Stimulated activated CD4-positive, alpha-beta T cell treated with anti-CD3 and anti-CD28 coated beads, Interleukin-2, amount 100 ng/mL, for 24 hours (primary cell): Measurements from ENCODE around the gene NINL.

ENCODE experiments used
- DNase-seq, 2 donors: peaks; one replicate each; pipeline ENCODE4 v3.0.0-alpha.2; 2020

Gene NINL

DNA sequence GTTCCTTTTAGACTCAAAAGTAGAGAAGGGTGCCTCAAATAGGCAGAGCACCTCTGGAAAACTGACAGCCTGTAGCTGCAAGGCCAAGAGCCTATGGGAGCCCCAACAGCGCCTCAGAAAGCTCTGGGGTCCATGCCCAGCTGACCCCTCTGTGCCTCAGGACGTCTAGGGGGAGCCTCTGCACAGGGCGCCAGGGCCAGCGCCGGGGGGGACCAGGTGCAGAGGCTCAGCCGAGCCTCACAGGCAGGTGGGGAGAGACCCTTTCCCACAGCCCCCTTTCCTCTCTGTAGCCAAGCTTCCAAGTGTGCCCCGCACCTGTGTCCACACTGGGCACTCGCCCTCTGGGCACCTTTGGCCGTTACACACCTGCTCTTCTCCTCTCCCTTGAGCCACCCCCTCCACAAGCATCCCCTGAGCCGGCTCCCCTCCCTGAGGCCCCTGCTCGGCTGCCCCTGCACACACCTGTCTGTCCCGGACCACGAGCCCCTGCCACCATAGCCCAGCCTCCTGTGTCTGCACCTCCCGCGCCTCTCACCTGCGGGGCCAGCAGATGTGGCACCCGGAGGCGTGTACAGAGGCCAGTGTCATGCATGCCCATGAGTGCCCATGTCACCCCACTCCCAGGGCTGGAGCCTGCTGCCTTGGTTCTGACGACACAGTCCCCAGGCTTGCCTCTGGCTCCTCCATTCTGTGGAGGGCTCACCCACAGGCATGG, 124.6 kb downstream of the NINL start:
- no peak for DNase-seq

DNA sequence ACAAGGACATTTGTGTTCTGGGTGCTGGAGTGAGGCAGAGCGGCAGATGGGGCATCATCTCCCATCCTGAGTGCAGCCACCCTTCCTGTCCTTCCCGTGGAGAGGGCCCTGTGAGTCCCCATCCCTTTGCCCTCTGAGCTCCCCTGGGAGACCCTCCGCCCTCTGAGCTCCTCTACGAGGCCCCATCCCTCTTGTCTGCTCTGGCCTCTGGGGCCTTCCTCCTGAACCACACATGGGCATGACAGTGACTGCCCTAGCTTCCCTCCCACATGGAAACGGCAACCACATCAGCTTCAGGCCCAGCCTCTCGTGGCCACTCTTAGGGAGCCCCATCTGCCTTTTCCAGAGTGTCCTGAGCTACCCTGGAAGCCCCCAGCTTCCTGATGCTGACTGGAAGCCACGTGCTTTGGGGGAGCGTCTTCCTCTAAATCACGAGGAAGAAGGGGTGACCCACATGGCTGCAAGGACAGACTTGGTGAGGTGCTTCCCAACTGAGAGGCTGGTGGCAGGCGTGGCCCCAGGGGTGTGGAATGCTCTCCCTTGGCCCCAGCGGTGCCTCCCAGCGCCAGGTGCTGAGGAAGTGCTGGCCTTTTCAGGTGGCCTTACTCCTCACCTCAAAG, 125.3 kb downstream of the NINL start:
- no peak for DNase-seq

DNA sequence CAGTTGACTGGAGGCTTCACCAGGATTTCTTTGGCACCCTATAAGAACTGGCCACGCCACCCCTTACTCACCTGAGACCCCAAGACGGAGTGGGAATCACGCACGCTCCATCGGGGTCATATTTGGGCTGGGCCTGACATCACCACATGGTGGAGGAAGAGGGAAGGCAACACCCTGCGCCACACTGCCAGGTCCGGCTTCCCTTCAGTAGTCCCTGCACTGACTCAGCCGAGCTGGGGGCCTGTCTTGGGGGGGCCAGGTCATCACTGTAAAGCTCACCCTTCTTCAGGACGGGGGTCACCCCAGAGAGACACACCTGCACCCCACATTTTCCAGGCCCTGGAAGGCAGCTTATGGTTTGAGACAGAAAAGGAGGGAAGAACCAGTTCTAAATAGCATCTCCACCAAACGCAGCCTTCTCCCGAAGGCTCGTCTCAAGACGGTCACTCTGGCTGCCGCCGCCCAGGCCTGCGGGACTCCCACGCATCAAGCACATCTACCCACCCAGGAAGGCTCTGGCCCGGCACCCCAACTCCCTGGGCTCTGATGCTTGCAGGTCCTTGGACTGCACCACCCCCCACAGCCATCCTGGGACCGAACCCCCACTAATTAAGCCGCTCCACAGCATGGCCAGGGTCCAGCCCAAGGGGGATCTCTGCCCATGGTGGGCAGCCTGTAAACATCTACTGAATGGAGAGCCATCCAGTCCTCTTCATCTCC, 126.1 kb downstream of the NINL start:
- DNase-seq = no peak

DNA sequence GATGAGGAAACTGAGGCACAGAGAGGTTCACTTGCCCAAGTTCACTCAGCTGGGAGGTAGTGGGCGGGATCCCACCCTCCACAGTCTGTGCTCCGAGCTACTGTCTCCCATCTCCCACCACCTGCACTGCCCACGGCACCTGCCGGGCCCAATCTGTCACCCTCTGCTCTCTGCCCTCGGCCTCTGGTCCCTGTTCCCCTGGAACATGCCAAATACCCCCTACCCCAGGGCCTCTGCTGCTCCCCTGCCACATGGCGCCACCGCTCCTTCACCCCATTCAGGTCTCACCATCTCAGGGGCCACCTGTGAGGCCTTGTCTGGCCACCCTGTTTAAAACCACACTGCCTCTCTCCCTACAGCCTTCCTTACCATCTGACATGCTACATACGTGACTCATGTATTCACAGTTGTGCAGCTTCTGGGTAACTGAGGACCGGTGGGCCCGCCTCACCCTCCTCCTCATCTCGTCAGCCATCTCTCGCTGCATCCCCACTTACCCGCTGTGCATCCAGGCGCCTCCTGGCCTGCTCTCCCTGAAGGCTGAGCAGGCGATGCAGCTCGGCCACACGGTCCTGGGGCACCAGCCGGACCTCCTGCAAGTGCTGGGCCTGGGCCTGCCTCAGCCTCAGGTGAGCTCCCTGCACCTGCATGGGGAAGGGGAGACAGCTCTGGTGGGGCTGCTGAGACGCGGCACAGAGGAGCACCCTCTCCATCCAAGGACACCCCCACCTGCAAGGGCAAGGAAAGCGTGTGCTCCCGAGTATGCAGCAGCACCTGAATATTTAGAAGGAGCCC, 127.2 kb downstream of the NINL start:
- DNase-seq = no peak

DNA sequence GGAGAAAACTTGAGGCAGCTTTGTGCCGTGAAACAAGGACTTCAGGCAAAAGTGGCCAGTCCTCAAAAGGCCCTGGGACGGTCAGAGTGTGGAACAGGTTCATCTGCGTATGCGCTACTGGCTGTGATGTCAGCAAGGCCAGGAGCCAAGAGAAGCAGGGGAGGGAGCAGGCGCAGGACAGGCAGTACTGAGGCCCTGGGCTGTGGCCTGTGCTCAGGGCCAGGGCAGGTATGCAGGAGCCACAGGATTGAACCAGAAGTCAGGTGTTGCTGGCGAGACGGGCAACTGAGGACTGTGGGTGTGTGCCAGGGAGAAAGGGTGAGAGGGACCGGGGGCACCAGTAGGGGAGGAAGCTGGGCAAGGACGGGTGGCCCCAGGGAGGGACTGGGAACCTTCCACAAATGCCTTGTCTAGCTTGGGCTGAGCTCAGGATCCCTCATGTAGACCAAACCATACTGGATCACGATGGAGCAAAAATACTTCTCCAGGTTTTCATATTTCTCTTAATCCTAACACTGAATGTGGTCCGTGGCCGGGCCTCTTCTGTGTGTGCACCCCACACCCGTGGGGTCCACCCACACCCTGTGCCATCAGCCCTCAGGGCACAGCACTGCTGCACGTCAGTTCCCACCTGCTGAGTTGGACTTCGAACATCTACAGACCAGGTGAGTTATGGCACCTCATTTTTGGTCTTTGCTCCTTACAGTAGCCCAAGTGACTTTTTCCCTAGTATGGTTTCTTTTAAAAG, 131.0 kb downstream of the NINL start:
- no peak for DNase-seq

DNA sequence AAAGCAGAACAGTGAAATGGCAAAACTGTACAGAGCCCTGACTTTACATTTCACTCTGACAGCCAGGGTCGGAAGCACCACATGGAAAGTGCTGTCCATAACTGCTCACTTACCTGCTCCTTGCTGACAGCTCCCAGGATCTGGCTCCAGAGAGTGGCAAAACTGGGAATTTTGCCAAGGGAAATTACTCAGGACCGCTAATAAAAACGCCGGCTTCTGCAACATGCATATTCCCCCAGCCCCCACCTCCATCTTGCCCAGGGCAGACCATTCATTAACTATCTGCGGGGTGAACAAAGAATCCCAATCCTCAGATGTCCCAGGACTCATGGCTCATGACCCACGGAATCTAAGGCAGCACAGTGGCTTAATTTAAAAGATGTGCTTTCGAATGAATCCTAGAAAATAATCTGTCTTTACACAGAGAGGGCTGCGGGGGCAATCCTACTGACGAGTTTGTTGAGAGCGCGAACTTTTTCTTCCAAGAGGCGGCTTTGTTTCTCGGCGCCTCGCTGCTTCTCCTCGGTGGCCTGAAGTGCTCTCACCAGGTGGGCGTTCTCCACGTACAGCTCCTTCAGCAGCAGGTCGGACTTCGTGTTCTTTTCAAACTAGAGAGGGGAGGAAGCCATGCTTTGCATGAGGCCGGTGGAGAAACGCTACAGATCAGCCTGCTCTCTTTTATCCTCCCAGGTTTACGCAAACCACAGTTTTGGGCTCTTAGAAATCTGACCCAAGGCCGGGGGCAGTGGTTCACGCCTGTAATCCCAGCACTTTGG, 132.1 kb downstream of the NINL start:
- DNase-seq = no peak

DNA sequence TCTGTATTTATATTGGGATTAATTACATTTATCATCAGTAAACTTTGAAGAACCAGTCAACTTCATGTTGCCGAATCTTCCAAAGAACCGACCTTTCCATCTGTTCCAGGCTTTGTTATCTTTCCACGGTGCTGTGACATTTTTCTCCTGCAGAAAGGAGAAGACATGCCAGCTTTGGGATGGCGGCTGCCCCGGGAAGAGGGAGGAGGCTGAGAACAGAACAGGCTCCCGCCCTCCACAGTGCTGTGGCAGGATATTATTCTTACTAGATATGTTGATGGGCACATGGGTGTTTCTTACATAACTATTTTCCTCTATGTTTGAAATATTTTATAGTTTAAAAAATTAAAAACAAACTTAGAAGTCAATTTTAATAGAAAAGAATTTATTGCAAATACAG, 133.0 kb downstream of the NINL start:
- DNase-seq = no peak

DNA sequence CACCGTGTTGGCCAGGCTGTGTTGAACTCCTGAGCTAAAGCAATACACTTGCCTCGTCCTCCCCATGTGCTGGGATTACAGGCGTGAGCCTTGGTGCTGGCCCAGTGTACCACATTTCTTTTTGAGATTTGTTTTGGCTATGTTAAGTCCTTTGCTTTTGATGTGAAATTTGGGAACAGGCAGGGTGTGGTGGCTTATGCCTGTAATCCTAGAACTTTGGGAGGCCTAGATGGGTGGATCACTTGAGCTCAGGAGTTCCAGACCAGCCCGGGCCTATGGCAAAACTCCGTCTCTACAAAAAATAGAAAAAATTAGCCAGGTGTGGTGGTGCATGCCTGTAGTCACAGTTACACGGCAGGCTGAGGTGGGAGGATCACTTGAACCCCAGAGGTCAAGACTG, 137.7 kb downstream of the NINL start:
- no peak for DNase-seq

DNA sequence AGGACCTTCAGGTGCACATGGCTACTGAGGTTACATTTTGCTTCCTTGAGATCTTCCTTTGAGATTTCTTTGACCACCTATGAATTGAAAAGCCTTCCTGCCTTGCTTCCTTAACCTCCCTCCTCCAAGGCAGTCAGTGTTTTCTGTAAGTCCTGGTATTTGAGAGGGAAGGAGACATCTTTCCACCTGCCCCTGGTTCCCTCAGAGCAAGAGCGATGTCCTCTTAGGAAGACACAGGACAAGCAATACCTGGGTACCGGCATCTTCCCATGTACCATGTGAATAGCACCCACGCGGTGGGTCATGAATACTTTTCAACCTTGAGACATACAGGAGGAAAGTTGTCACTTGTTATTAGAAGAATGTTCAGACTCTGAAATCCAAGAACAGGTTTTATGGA, 140.8 kb downstream of the NINL start:
- no peak for DNase-seq

DNA sequence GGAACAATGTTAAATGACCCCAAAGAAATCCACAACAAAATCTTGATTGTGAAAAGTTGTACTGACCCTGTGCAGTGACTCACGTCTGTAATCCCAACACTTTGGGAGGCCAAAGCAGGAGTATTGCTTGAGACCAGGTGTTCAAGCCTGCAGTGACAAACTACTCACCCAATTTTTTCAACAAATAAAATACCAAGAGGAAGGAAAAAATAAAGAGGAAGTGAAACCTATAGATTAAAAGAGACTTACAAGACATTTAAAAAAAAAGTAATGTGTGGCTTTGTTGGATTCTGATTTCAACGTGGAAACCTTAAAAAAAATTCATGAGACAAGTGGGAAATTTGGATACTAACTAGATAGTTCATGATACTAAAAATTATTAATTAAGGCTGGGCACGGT, 146.0 kb downstream of the NINL start:
- no peak for DNase-seq

DNA sequence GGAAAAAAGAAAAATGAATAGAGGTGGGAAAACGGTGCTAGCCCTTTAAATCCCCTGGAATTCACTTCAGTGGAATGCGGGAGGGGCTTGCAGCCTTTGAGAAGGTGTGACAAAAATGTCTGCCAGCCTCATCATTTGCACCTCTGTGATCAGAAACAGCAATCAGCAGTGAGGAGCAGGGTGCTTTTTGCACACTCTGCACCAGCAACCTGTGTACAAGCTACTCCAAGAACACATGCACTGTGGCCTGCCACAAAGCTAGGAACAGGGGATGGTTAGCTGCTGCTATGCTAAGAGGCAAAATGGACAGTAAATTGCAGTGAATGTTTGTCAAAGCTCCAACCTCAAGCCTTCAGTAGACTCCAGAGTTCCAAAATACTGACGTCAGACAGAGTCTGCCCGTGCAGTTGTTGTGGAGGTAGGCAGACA, 148.2 kb downstream of the NINL start:
- no peak for DNase-seq

DNA sequence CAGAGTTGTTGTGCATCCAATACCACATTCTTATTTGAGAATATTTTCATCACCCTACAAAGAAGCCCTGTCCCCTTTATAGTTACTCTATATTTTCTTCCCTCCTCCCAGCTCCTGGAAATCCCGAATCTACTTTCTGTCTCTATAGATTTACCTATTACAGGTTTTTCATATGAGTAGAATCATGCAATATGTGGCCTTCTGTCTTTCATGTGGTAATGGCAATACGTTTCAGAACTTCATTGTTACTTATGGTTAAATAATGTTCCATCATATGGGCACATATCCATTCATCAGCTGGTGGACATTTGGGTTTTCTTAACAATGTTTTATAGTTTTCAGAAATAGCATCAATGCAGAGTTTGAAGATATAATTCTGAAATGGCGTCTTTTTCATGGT, 160.8 kb downstream of the NINL start:
- no peak for DNase-seq

DNA sequence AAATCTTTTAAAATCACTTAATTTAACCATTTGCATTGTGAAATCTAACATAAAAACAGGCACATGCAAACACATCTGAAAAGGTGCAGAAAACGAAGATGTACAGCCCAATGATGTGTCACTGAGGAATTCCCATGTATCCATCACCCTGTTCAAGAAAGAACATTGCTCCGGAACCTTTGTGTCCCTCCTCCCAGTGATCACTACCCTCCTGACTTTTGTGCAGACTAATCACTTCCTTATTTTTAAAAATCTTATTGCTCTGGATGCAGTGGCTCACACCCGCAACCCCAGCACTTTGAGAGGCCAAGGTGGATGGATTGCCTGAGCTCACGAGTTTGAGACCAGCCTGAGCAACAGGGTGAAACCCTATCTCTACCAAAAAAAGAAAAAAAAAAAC, 163.3 kb downstream of the NINL start:
- no peak for DNase-seq

DNA sequence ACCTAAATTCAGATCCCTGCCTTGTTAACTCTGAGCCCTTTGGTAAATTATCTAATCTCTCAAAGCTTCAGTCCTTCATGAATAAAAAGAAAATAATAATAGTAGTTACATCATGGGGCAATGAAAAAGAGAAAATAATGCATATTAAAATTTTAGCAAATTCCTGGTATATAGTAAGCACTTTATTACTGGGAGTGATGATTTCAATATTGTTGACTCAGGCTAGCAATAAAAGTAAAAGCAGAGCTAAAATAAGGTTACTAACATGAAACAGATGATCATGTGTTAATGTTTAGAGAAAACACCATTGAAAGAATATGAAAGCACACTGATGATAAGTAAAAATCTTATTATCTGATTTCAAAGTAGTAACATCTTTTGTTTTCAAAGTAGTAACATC, 164.2 kb downstream of the NINL start:
- DNase-seq = no peak

DNA sequence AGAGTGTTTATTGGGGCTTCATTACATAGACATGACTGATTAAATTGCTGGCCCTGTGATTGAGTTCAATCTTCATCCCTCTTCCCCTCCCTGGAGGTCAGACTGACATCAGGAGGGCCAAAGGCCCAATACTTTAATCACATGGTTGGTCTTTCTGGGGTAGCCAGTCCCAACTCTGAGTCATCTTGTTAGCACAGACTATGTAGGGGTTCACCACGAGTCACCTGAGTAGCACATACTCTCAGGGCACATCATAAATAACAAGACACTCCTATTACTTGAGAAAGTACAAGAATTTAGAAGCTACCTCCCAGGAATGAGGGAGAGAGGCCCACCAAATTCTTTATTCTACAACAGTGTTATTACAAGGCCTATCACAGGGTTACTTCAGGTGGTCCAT, 166.6 kb downstream of the NINL start:
- DNase-seq = no peak

DNA sequence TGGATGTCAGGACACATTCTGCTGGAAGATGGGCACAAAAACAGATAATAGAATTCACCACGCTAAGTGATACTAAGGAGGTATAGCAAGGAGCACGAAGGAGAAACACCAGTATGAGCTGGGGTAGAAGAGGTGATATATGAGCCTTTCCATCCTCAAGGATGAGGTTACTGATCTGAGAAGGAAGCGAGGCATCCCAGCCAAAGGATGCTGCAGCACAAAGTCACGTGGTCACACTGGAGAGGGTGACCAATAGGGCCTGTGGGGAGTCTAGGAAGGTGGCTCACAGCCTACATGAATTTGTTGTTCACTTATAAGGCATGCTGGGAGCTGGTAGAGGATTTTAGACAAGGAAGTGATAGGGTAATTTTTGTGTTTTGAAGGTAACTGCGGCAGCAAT, 176.4 kb downstream of the NINL start:
- DNase-seq = no peak

DNA sequence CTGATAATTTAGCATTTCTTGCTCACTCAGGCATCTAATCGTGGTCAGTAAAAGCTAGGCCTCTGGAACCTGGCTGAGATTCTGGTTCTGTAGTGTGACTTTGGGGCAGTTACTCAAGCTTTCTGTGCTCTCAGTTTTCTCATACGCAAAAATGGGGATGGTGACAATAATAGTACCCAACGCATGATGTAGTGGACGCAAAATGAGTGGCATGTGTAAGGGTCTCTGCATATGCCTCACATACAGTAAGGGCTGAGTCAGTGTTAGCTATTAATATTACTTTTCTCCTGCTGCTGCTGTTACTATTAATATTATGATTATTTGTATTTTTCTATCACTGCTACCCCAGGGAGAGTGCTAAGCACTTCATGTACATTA, 177.2 kb downstream of the NINL start:
- no peak for DNase-seq

DNA sequence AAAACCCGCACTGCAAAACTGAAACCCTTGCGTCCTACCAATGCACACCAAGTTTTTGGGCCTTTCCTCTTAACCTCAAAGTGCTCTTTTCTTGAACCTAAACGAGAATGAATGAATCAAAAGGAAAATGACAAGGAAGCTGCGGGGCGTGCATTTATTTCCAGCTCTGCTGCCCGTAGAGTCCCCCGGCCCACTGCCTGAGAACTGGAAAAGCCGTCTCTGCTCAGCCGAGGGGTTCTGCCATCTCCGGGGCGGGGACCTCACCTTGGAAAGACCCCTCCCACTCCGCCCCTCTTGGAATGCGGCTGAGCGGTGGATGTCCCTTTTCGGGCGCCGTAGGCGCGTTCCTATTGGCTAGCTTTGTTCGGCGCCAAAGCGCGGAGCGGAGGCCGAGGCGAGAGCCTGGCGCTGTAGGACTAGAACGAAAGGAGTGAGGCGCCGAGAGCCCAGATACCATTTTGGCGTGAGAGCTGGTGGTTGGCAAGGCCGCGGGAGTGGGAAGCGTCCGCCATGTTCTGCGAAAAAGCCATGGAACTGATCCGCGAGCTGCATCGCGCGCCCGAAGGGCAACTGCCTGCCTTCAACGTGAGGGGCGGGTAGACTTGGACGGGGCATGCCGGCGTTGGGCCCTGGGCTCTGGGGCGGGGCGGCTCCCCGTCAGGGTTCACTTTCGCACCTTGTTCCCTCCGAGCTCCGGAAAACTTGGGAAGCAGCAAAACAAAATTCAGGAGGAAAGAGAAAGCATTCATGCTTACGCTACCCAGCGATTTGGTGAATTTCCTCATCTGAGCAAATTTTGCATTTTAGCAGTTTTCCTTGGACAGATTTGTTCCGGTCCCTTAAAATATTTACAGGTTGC, 177.8 kb downstream of the NINL start, which contains the start of gene GINS1:
GINS1 (plus strand) TSS at position 363 of the 859 bp plus-strand sequence; CDS start at position 511, 148 bp downstream.
- DNase-seq = peak; percentile 85 to 91
